ENCODE data around the gene CORO2B.
A peak's percentile ranks its signal among the peaks of the same experiment; 100 is the strongest.

Gene CORO2B

DNA sequence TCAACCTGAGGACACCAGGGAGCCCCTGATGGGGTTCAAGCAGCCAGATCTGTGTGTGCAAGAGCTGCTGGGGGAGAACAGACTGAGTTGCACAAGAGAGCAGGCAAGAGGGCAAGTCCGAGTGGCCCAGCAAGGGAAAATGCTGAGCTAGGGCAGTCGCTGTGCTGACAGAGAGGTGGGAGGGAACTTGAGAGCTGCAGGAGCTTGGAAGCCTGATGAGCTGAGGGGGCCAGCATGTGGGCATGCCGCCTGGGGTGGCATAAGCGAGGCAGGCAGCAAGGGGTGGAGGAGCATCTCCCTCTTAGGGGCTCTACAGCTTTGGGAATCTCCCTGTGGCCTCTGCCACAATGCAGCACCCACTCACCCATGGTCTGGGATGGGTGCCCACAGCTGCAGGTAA, 4.7 kb upstream of the CORO2B start:
- DNase-seq (ENCODE audit: low read depth) = no peak

DNA sequence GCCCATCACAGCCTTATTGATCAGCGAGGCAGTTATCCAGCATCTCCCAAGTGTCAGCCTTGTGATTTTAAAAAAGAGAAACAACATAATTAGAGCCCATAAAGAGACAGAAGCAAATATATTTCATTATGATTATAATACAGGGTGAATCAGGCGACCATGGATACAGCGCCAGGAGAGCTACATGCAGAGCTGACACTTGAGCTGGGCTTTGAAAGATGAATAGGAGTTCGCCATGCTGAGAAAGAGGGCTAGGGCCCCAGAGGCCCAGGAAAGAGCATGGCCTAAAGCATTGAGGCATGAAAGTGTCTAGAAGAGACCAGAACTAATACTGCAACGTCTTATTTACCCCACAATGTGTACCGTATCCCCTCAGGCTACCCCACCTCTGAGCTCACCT, 4.2 kb upstream of the CORO2B start:
- no peak for DNase-seq (ENCODE audit: low read depth)

DNA sequence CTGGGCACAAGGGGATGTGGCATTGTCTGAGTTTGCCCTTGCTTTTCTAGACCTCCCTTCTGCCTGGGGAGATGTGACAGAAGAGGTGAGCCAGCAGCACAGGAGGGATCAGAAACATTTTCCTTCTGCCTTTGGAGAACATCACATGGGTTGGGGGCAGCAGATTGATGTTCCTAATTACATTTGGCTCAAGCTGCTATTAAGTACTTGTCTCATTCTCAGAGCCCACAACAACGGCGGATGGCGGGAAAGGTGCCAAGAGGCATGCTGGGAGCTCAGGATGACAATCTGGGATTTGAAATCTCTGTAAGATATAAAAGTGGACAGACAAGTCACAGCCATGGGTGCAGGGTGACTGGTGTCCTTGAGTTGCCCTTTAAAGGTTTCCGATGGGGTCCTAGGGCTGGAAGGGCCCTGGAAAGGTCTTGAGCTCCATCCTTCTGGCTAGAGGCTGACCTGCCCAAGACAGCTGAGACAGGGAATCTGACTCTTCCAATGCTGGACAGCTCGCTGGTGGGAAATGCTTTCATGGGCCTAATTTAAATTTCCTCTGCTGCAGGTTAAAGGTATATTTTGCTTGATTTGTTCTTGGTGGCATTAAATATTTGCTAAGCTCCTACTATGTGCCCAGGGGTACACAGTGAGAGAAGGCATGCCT, 2.4 kb upstream of the CORO2B start:
- no peak for DNase-seq (ENCODE audit: low read depth)

DNA sequence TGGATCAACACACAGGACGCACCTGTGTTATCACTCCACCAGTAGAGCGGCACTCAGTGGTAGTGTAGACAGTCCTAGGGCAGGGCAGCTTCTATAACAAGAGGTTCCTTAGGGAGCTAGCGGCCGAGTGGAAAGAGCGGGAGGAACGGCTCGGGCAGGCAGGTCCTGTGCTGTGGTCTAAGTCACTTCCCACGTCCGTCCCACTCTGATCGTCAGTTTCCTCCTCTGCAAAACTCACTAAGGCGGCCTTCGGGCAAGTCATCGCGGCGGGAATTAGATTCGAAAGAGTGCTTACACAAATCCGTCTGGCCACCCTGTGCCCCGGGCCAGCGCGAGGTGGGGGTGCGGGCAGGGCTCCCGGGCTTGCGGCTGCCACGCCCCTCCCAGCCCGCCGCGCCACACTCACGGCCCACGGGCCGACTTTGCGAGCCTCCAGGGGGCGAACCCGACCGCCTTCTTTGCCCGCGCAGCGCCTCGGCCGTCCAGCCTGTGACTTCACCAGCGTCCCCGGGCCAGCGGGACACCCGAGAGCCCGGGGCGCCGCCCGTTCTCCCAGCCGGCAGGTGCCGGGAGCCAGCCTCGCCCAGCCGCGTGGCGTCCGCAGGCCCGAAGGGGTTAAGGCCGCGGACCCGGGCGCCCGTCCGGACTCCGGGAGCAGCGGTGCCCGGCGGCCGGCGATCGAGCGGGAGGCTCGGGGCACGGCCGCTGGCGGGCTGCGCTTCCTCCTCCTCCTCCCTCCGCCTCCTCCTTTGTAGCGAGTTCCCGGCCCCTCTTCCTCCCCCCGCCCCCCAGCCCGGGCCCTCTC, 416 bp upstream of the CORO2B start:
- peak; percentile 42 for DNase-seq (ENCODE audit: low read depth)

DNA sequence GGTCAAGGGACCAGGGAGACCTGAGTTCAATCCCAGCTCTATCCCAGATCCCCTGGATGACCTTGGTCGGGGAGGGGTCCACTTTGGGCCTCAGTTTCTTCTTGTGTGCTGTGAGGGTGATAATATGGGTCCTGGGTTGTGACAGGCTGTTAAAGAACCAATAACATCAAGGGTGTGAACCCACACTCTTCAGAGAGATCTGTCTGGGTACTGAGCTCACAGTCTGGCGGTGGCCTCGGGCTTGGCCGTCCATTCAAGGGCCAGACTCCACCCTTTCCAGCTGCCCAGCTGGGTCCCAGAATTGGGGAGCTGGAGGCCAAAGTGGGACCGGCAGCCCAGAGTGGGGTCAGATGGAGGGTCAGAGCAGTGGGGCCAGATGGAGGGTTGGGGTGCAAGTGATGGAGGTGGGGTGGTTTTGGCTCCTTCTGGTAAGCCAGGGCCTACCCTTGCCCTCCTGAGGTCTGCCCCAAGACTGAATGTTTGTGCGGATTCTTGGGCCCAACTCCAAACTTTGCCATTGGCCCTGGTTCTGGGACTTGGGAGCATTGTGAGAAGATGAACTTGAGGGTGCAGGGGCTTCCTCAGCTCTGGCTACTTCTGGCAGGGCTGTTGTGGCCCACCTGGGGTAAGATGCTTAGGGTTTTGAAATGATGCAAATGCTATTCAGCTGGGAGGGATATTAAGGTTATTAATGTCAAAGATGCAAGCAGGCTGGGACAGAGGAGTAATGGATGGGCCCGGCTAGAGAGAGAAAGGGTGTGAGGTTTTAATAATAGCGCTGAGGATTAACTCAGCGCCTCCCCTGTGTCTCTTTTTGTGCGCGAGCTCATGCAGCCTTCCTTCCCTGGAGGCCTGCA, 1.5 kb downstream of the CORO2B start:
- no peak for DNase-seq (ENCODE audit: low read depth)

DNA sequence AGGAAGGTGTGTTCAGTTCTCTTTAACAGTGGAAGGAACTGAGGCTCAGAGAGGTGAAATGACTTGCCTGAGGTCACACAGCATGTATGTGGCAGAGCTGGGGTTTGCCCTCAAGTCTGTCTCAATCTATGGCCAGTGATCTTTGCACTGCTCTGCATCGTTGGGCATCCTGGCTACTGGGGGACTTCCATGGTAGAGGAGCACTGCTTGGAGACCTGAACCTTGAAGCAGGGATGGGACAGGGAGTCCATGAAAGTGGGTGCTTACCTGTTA, 2.0 kb downstream of the CORO2B start:
- DNase-seq (ENCODE audit: low read depth) = no peak

DNA sequence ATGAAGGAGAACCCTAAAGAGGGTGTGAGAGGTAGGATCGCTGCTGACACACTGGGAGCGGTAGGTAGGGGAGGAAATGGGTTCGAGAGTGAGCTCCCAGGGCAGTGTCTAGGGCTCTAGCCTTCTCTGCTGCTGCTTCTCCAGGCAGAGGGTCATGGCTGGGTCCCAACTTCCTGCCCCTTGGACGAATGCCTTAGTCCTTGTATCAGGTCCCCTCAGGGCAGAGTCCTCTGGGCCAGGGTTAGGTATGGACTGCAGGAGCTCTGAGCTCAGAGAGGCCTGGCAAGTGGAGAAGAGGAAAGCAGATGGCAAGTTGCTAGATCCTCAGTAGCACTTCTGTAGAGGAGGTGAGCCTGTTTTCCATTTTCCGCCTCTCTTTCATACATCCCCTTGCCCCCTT, 2.9 kb downstream of the CORO2B start:
- DNase-seq (ENCODE audit: low read depth) = no peak

DNA sequence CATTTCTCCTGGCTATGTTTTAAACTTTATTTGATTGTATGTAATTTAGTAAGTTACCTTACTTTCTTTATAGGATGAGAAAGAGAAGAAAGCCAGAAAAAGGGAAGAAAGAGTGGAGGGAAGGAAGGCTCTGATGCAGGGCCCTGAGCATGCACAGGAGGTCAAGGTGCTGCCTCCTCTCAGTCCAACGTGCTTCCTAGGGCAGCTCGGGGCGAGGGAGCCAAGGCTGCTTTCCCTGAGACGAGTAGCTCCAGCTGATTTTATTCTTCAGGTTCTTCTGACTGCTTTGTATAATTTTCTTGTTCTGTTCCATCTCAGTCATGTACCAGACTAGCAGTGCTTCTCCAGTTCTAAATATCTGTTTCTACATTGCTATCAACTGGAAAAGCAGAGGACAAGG, 3.4 kb downstream of the CORO2B start:
- DNase-seq (ENCODE audit: low read depth) = no peak

DNA sequence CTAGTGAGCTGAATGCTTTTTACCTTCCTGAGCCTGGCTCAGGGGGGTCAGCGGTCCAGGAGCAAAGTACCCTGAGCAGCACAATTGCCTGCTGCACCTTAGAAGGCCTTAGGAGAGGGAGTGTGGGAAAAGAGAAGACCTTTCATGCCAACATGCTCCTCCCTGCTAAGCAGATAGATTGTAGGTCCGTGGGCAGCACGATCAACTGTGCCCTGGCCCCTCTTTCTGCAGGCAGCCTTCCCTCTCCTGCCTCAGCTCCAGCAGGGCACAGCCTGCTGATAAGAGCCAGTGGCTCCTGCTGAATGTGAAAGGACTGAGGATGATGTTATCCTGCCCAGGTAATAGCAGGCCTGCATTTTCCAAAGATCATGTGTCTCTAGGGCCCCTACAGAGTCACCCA, 4.1 kb downstream of the CORO2B start:
- DNase-seq (ENCODE audit: low read depth) = no peak

DNA sequence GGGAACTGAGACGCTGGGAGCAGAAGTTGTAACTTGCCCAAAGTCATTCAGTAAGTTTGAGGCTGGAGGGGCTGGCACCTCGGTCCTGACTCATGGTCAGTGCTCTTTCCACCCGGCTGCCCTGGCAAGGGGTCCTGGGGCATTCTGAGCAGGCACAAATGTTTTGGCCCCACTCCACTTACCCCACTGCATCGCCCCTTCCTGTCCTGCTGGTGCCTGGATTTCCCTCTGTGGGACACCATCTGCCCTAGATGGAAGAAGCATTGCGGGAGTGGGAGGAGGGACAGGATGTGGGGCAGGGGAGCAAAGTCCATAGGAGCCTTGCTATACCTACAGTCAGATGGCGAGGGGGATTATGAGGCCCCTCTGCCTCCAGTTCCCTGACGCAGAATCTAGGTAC, 4.5 kb downstream of the CORO2B start:
- no peak for DNase-seq (ENCODE audit: low read depth)

DNA sequence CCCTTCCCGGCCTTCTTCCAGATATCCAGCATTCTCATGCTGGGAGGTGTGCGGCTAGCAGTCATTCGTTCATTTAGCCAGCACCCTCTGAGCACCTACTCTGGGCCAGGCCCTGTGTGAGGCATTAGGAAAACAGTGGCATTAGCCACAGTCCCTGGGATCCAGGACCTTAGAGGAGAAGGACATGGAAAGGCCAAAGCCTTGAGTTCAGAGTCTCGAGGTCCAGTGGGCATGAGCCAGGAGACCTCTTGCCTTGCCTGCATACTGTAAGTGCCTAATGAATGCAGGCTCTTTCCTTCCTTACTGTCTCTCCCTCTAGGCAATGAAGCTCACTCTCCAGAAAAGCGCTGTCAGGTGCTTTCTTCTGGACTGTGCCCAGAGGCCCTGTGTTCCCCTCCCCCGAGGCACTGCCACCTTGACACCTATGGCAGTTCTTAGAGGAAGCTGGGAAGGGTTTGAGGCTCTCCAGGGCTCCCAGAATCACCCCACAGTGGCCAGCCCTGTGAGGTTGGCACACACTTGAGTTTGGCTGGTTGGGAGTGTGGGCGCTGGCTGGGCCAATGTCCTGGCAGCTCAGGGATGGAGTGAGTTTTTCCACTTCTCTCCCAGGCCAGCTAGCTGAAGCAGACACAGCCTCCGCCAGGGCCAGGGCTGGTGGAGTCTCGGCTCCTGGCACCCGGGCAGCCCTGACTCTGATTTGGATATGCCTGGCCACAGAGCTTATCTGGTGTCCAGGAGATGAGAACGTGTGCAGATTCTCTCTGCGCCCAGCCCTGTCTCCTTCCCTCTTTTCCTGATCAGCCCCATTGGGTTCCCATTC, 5.4 kb downstream of the CORO2B start:
- no peak for DNase-seq (ENCODE audit: low read depth)

DNA sequence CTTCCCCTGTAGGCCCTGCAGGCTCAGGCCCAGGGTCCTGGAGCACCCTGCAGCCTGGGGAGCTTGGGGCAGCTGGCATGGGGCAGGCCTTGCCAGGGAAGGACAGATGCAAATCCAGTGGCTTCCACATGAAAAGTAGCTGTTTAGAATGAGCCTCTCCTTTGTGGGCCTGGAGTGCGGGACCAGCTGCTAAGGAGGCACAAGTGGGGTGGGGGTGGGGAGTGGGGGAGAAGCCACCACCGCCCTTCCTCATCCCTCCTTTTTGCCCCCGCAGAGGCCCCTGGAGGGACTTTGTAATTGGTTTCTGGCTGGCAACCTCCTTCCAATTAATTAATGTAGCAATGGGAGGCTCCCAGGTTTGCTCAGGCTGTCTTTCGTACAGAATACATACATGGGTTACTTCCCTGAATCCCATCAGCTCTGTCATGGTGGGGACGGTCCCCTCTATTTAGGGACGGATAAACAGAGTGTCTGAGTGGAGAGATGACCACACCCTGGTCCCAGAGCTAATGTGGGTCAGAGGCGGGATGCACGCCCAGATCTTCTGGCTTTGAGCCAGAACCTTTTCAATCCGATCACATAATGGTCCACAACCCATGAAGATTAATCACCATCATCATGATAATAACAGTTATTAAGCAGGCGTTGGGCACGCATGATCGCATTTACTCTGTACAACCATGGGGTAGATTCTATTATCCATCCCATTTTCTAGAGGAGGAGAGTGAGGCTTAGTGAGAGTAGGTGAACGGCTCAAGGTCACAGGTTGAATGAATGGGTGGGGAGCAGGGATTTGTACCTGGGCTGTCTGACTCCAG, 6.2 kb downstream of the CORO2B start:
- DNase-seq (ENCODE audit: low read depth) = no peak

DNA sequence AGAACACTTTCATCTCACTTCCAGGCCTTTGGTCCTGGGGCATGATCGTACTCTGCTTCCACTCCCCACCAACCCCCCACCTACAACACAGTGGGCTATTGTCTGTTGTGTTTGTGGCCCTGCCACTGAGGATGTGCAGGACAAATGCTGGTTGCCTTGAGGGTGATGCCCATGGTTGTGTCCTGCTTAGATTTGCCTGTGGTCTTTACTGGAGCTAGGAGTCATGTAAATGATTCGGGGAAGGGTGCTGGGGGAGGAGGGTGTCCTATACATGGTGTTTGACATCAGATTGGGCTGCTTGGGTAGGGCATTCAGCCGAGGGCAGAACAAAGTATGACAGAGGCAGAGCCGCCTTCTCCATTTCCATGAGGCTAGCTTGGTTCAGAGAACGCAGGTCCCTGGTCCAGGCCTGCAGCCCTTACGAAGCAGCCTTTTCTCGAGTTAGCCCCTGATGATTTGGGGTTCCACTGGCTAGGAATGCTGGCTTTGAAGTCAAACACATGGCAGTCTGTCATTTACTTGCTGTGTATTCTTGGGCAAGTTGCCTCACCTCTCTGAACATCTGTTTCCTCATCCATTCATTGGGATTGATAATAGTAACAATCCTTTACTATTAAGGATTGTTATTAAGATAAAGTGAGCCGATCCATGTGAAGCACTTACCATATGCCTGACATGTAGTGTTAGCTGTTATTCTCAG, 6.9 kb downstream of the CORO2B start:
- no peak for DNase-seq (ENCODE audit: low read depth)

DNA sequence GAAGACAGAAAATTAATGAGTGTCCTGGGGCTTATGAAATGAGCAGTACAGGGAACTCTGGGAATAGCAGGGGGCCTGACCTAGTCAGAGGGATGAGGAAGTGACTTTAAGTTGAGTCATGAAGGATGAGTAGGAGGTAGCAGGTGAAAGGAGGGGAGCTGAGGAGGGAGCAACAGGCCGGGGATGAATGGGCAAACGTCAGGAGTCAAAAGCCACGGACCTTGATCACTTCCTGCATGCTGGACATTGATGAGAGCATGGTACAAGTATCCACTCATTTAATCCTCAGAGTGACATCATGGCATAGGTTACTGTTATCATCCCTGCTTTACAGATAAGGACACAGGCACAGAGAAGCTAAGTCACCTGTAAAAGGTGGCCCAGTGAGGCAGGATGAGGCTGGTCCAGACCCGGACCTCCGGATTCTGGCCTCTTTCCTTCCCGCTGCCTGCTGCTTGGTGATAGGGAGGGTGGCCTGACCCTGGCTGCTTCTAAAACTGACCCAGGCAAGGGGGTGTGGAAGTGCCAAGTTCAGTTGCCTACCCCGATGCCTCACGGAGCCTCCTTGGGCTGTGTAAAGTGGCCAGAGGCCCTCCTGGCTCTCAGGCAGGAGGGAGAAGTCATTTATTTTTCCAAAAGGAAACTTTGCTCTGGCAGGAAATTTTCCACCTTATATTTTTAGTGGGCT, 7.6 kb downstream of the CORO2B start:
- peak; percentile 91 for DNase-seq (ENCODE audit: low read depth)

DNA sequence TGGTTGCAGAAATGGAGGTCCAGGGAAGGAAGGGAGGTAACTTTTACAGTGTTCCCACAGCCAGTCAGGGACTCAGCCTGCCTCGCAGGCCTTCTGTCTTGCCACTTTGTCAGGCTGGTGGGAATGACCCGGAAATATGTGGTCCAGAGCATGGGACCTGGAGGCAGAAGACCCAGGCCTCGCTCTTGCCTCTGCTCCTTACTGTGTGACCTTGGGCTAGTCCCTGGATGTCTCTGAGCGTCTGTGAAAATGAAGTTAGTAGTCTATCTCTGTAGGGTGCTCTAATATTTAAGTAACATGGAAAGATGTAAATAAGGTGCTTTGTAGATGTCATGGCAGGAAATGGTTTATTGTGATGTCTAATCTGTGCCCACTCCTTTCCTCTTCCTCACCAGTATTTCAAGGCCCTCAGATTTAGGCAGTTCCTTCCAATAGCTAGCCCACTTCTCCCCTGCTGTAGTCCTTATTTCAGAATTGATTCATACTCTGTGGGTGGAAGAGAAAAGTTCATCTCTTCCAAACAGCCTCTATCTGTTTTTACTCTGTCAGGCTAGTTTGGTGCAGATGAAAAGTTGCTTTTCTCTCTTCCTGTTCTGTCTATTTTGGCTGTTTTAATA, 9.1 kb downstream of the CORO2B start:
- no peak for DNase-seq (ENCODE audit: low read depth)

DNA sequence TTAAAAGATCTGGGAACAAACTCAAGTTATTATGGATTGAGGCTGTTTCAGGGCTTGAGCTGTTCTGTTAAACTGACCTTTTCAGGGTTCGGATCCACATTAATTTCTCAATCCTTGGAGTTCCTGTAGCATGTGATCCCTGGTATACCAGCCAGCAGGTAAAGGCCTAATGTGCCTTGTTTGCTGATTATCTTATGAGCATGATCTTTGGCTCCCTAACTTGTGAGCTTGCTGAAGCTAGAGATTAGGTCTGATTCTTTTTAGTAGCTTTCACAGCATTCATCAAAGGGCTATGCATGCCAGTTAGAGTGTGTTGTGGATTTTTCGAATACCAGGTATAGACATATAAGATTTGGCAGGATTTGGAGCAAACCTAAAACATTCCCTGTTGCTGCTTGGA, 10.3 kb downstream of the CORO2B start:
- DNase-seq (ENCODE audit: low read depth) = no peak

DNA sequence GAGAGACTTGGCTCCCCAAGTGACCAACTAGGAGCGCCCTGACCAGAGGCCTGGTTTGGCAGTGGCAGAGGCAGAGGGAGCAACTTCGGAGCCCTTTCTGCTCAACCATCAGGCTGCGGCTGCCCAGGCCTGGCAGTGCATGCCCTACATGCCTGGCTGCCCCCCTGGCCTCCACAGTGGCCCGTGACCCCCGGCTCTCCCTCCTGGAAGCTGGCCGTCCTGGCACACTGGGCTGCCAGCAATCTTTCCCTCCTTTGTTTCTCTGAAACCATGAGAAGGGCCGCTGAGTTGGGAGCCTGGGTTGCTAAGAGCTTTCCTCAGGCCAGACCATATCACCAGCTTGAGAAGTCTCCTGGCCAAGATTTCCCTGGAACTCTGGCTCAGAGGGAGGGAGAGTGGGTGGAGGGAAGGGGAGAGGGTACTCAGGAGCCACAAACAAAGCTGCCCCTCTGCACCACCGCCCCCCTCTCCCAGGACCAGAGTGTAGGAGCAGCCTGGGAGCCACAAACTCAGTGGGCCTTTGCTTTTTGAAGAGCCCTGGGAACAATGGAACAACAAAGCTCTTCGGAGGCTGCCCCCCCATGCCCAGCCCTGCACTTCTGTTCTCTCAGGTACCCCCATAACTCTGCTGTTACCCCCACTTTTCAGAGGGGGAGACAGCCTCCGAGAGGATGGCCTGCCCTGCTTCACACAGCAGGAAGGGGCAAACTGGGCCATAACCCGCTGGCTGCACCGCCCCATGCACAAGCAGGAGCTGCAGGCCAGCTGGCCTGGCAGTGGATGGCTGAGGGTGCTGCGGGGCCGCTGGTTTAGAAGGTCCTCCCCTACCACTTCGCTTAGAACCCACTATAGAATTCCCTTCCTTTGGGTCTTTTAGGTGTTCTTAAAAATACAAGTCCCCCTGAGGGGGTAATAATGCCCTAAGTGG, 11.3 kb downstream of the CORO2B start:
- no peak for DNase-seq (ENCODE audit: low read depth)

DNA sequence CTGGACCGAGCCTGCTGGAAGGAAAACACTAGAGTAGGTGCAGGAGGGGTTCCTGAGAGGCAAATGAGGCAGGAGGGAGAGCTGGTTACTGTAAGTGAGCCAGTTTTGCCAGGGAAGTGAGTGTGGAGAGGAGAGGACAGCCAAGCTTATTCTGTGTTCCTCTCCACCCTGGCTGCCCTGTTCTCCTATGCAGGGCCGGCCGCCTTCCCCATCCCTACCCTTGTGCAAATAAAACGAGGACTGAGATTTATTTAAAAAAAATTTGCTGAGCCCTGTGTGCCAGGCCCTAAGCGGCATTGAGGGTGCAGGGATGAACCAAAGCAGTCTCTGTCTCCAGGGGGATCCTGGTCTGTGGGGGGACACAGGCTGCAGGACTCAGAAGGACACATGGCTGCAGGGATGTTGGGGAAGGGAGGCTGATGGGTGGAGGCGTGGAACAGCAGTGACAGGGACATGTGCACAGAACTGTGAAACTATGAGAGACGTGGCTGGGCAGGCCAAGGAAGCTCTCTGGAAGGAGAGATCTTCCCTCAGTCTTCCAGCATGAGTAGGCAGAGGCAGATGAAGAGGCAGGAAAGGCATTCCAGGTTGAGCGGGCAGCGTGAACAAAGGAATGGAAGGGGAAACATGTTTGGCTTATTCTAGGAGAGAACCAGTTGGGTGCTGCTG, 12.1 kb downstream of the CORO2B start:
- no peak for DNase-seq (ENCODE audit: low read depth)

Data from amniotic epithelial cell (primary cell).